Activated CD4-positive, alpha-beta T cell treated with anti-CD3 and anti-CD28 coated beads, Interleukin-2, amount 10 ng/mL, durations not matched to agents 7 days and 5 days (primary cell): Measurements from ENCODE around the gene PEX5L. TPM values are rescaled to one million over a fixed set of nuclear protein-coding genes. Genes with fewer than 3 reads are reported as not detected.

Experiments used
- CTCF ChIA-PET: fragments of 350-600 bp; sonication (Branson Sonifier 250); formaldehyde crosslinking; loops from one replicate; lab custom pipeline; 2021; ENCODE audit warnings: antibody characterized with exemption; lab: Charles Lee
- POLR2A ChIA-PET: fragments of 350-600 bp; sonication (Branson Sonifier 250); formaldehyde crosslinking; loops from one replicate; lab custom pipeline; 2021; ENCODE audit warnings: antibody characterized with exemption; lab: Charles Lee
- DNase-seq: peaks from one replicate; pipeline ENCODE4 v3.0.0-alpha.2; 2020
- H3K27ac Mint-ChIP-seq: one replicate; pipeline ENCODE4 v1.8.0; 2021; ENCODE audit warnings: mild to moderate bottlenecking, moderate library complexity, mixed read lengths
- H3K27me3 Mint-ChIP-seq: one replicate; pipeline ENCODE4 v1.8.0; 2021; ENCODE audit warnings: mixed read lengths
- H3K36me3 Mint-ChIP-seq: one replicate; pipeline ENCODE4 v1.8.0; 2021; ENCODE audit warnings: low read depth, mixed read lengths
- H3K4me1 Mint-ChIP-seq: one replicate; pipeline ENCODE4 v1.8.0; 2021; ENCODE audit warnings: mixed read lengths
- H3K4me3 Mint-ChIP-seq: one replicate; pipeline ENCODE4 v1.8.0; 2021; ENCODE audit warnings: mild to moderate bottlenecking, moderate library complexity, mixed read lengths
- H3K9me3 Mint-ChIP-seq: one replicate; pipeline ENCODE4 v1.8.0; 2021; ENCODE audit warnings: mixed read lengths
- total RNA-seq, 2 experiments: library from RNA; stranded (reverse); gene quantifications; one replicate each; pipeline ENCODE4 v1.2.3, GENCODE V29; 2021

Gene PEX5L
- total RNA-seq, 2 experiments from 2014 or later, result 0.04 TPM; not detected in 1

- Mint-ChIP-seq H3K4me3 (no peak overlapping the region), H3K4me1 (no peaks in the 10 kb centered on the region), H3K27me3 (peaks cover 2% of the 10 kb centered on the region), H3K9me3 (no peaks in the 10 kb centered on the region), H3K27ac (no peak overlapping the region), H3K36me3 (no peaks in the 10 kb centered on the region)
- DNase-seq, result no peak
- POLR2A ChIA-PET, result no interaction called here
- CTCF ChIA-PET, result no interaction called here
These were observed 134.7 kb downstream of the PEX5L start for GRCh38 chr3:179902061-179902460.

- no peaks in the 10 kb centered on the region for H3K9me3 Mint-ChIP-seq
- CTCF ChIA-PET, result no interaction called here
- no peaks in the 10 kb centered on the region for H3K36me3 Mint-ChIP-seq
- H3K27me3 Mint-ChIP-seq, result peaks cover 6% of the 10 kb centered on the region
- H3K4me1 Mint-ChIP-seq, result no peaks in the 10 kb centered on the region
- POLR2A ChIA-PET, result no interaction called here
- H3K27ac Mint-ChIP-seq, result no peak overlapping the region
- peak; percentile 21 for DNase-seq
- no peak overlapping the region for H3K4me3 Mint-ChIP-seq
These were observed 138.7 kb downstream of the PEX5L start for GRCh38 chr3:179898024-179898423.

GRCh38 chr3:179897231-179897630, 139.5 kb downstream of the PEX5L start:
- ChIA-PET CTCF (no interaction called here), POLR2A (no interaction called here)
- H3K27ac Mint-ChIP-seq, result no peak overlapping the region
- H3K9me3 Mint-ChIP-seq, result no peaks in the 10 kb centered on the region
- no peak for DNase-seq
- H3K27me3 Mint-ChIP-seq, result peaks cover 6% of the 10 kb centered on the region
- H3K4me3 Mint-ChIP-seq, result no peak overlapping the region
- H3K4me1 Mint-ChIP-seq, result no peaks in the 10 kb centered on the region
- no peaks in the 10 kb centered on the region for H3K36me3 Mint-ChIP-seq

DNA sequence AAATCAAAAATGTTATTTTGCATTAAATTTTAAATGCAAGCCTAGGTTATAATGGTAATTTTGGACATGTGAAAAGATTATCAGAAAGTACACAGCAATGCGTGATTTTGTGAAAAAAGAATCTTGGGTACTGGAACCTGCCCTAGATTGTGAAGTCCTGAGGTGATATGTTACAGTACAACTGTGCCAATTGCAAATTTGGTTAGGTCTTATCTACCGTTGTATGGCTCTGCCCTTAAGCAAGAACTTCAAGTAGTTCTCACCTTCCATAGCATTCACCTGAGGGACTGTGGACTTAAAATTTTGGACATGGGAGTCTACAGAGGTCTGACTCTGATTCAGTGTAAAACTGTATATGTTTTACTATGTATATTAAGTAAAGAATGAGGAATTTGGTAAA, 140.2 kb downstream of the PEX5L start:
- no peak for DNase-seq
- H3K27ac Mint-ChIP-seq, result no peak overlapping the region
- no peak overlapping the region for H3K4me3 Mint-ChIP-seq
- CTCF ChIA-PET, result no interaction called here
- POLR2A ChIA-PET, result no interaction called here
- H3K27me3 Mint-ChIP-seq, result peaks cover 6% of the 10 kb centered on the region
- H3K4me1 Mint-ChIP-seq, result no peaks in the 10 kb centered on the region
- no peaks in the 10 kb centered on the region for H3K9me3 Mint-ChIP-seq
- no peaks in the 10 kb centered on the region for H3K36me3 Mint-ChIP-seq

DNA sequence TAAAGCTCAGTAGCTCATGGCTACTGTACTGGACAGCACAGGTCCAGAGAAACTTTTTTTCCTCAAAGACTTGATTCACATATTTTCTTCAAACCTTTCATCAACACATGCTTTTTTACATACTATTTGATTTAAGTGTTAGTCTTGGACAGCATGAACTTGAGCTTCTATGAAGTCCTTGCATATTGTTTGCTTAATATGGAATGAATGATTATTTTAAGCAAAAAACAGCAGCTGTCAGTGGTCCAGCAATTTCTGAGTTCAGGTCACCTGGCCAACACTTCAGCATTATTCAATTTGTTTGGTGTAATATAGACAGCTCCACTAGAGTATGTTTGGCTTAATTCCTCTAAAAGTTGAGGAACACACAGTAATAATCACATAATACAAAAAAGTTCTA, 141.4 kb downstream of the PEX5L start:
- Mint-ChIP-seq H3K27me3 (peaks cover 5% of the 10 kb centered on the region), H3K27ac (no peak overlapping the region), H3K36me3 (no peaks in the 10 kb centered on the region), H3K4me1 (no peaks in the 10 kb centered on the region), H3K4me3 (no peak overlapping the region), H3K9me3 (no peaks in the 10 kb centered on the region)
- no peak for DNase-seq
- CTCF ChIA-PET, result no interaction called here
- POLR2A ChIA-PET, result interaction anchor here (0.6 kb wide), 1 partner anchor 740 kb away, joined by 3 read pairs; no protein-coding TSS in a partner anchor

GRCh38 chr3:179887295-179887943, 149.3 kb downstream of the PEX5L start:
- no peak for DNase-seq
- Mint-ChIP-seq H3K36me3 (no peaks in the 10 kb centered on the region), H3K4me3 (no peak overlapping the region), H3K27ac (no peak overlapping the region), H3K4me1 (peaks cover 2% of the 10 kb centered on the region), H3K9me3 (no peaks in the 10 kb centered on the region), H3K27me3 (no peaks in the 10 kb centered on the region)
- ChIA-PET CTCF (no interaction called here), POLR2A (no interaction called here)

DNA sequence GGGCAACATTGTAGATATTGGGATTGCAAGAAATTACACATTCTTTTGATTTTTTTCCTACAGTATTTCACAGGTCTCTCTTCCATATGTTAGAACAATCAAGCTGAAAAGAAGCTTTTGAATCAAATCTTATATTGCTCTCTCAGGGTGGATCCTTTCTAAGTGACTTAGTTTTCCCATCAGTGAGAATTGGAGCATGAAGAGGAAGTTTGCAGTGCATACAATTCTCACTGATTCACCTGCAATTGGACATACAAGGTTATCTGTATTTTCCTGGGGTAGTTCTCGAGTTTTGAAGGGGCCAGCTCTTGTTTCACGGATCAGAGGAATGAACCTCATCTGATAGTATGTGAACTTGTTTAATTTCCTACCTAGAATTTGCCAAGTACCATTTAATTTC, 150.8 kb downstream of the PEX5L start:
- ChIA-PET CTCF (interaction anchor here (1.0 kb wide), 1 partner anchor 43 kb away, joined by 4 read pairs; no protein-coding TSS in a partner anchor), POLR2A (no interaction called here)
- H3K9me3 Mint-ChIP-seq, result no peaks in the 10 kb centered on the region
- H3K4me3 Mint-ChIP-seq, result no peak overlapping the region
- H3K27me3 Mint-ChIP-seq, result no peaks in the 10 kb centered on the region
- H3K36me3 Mint-ChIP-seq, result no peaks in the 10 kb centered on the region
- H3K27ac Mint-ChIP-seq, result no peak overlapping the region
- H3K4me1 Mint-ChIP-seq, result peaks cover 2% of the 10 kb centered on the region
- no peak for DNase-seq

DNA sequence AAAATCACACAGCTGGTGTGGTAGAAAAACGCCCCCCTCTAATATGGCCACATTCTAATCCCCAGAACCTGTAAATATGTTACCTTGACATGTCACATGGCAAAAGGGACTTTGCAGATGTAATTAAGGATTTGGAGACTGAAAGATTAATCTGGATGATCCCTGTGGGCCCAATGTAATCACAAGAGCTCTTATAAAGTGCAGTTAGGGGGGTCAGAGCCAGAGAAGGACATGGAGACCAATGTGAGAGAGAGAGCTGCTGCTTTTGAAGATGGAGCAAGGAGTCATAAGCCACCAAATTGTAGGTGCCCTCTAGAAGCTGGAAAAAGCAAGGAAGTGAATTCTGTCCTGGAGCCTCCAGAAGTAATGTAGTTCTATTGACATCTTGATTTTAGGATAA, 152.6 kb downstream of the PEX5L start:
- H3K27me3 Mint-ChIP-seq, result no peaks in the 10 kb centered on the region
- H3K36me3 Mint-ChIP-seq, result no peaks in the 10 kb centered on the region
- no peak overlapping the region for H3K4me3 Mint-ChIP-seq
- peaks cover 2% of the 10 kb centered on the region for H3K4me1 Mint-ChIP-seq
- no peaks in the 10 kb centered on the region for H3K9me3 Mint-ChIP-seq
- no peak for DNase-seq
- POLR2A ChIA-PET, result no interaction called here
- H3K27ac Mint-ChIP-seq, result no peak overlapping the region
- CTCF ChIA-PET, result no interaction called here

GRCh38 chr3:179882292-179882691, 154.4 kb downstream of the PEX5L start:
- ChIA-PET POLR2A (no interaction called here), CTCF (interaction anchor here (1.2 kb wide), 1 partner anchor 12 kb away, joined by 3 read pairs; no protein-coding TSS in a partner anchor)
- no peak overlapping the region for H3K4me3 Mint-ChIP-seq
- H3K9me3 Mint-ChIP-seq, result no peaks in the 10 kb centered on the region
- H3K4me1 Mint-ChIP-seq, result peaks cover 2% of the 10 kb centered on the region
- no peak overlapping the region for H3K27ac Mint-ChIP-seq
- DNase-seq, result no peak
- no peaks in the 10 kb centered on the region for H3K36me3 Mint-ChIP-seq
- peaks cover 8% of the 10 kb centered on the region for H3K27me3 Mint-ChIP-seq

- ChIA-PET POLR2A (no interaction called here), CTCF (interaction anchor here (1.2 kb wide), 1 partner anchor 12 kb away, joined by 3 read pairs; no protein-coding TSS in a partner anchor)
- no peak for DNase-seq
- Mint-ChIP-seq H3K36me3 (no peaks in the 10 kb centered on the region), H3K27ac (no peak overlapping the region), H3K4me3 (no peak overlapping the region), H3K4me1 (peaks cover 2% of the 10 kb centered on the region), H3K27me3 (peaks cover 8% of the 10 kb centered on the region), H3K9me3 (no peaks in the 10 kb centered on the region)
These were observed 154.9 kb downstream of the PEX5L start for GRCh38 chr3:179881791-179882190.

- Mint-ChIP-seq H3K27me3 (peaks cover 10% of the 10 kb centered on the region), H3K9me3 (no peaks in the 10 kb centered on the region), H3K4me1 (peaks cover 2% of the 10 kb centered on the region), H3K36me3 (no peaks in the 10 kb centered on the region), H3K27ac (no peak overlapping the region), H3K4me3 (no peak overlapping the region)
- DNase-seq, result no peak
- ChIA-PET CTCF (no interaction called here), POLR2A (no interaction called here)
These were observed 155.9 kb downstream of the PEX5L start for GRCh38 chr3:179880868-179881267.

DNA sequence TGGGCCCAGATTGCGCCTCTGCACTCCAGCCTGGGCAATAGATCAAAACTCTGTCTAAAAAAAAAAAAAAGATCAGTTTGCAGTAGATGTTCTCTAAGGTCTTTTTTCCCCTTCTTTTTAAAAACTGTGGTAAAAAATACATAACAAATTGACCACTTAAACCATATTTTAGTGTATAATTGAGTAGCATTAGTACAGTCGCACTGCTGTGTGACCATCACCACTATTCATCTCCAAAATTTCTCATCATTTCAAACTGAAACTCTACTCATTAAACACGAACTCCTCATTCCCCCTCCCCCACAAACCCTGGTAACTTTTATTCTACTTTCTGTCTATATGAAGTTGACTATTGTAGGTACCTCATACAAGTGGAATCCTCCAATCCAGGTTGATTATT, 160.3 kb downstream of the PEX5L start:
- DNase-seq, result no peak
- ChIA-PET POLR2A (no interaction called here), CTCF (no interaction called here)
- Mint-ChIP-seq H3K36me3 (no peaks in the 10 kb centered on the region), H3K4me1 (no peaks in the 10 kb centered on the region), H3K9me3 (no peaks in the 10 kb centered on the region), H3K27ac (no peak overlapping the region), H3K4me3 (no peak overlapping the region), H3K27me3 (peaks cover 13% of the 10 kb centered on the region)

- no peak for DNase-seq
- no peak overlapping the region for H3K27ac Mint-ChIP-seq
- no peaks in the 10 kb centered on the region for H3K36me3 Mint-ChIP-seq
- CTCF ChIA-PET, result interaction anchor here (0.6 kb wide), 1 partner anchor 24 kb away, joined by 3 read pairs; no protein-coding TSS in a partner anchor
- H3K4me1 Mint-ChIP-seq, result no peaks in the 10 kb centered on the region
- no peaks in the 10 kb centered on the region for H3K9me3 Mint-ChIP-seq
- peaks cover 6% of the 10 kb centered on the region for H3K27me3 Mint-ChIP-seq
- H3K4me3 Mint-ChIP-seq, result no peak overlapping the region
- POLR2A ChIA-PET, result no interaction called here
These were observed 163.9 kb downstream of the PEX5L start for GRCh38 chr3:179872842-179873241.

DNA sequence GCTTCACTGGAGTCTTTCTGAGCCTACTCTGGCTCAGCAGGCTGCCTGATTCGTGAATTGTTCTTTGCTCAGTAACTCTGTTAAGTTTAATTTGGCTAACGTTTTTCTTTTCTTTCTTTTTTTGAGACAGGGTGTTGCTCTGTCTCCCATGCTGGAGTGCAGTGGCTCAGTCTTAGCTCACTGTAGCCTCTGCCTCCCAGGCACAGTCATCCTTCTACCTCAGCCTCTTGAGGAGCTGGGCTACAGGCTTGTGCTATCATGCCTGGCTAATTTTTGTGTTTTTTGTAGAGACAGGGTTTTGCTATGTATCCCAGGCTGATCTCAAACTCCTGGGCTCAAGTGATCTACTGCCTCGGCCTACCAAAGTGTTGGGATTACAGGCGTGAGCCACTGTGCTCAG, 165.0 kb downstream of the PEX5L start:
- H3K36me3 Mint-ChIP-seq, result no peaks in the 10 kb centered on the region
- POLR2A ChIA-PET, result no interaction called here
- CTCF ChIA-PET, result no interaction called here
- H3K27ac Mint-ChIP-seq, result no peak overlapping the region
- H3K4me3 Mint-ChIP-seq, result no peak overlapping the region
- DNase-seq, result no peak
- H3K27me3 Mint-ChIP-seq, result peaks cover 4% of the 10 kb centered on the region
- no peaks in the 10 kb centered on the region for H3K9me3 Mint-ChIP-seq
- H3K4me1 Mint-ChIP-seq, result no peaks in the 10 kb centered on the region
